ENCODE results near the gene NECTIN1. TPM values are rescaled to one million over a fixed set of nuclear protein-coding genes. Genes with fewer than 3 reads are reported as not detected.

NECTIN1 gene
- total RNA-seq, 6 donors from 2014 or later: 1.4 to 12.6 (median 7.6) TPM

- 88 to 91% methylated on average over 15 to 17 of the region's 17 CpGs for WGBS, 2 donors
- Histone ChIP-seq H3K4me3 (no peak overlapping the region), H3K36me3 (no peaks in the 10 kb centered on the region), H3K27ac (no peak overlapping the region), H3K4me1 (peaks cover 4 to 7% (median 6%) of the 10 kb centered on the region in 4 donors), H3K27me3 (no peaks in the 10 kb centered on the region), H3K9me3 (no peaks in the 10 kb centered on the region)
- no peak for TF ChIP-seq POLR2A (IDR thresholded peaks at IDR 0.05)
- TF ChIP-seq POLR2AphosphoS5 (IDR thresholded peaks at IDR 0.05): no peak
- TF ChIP-seq CTCF (IDR thresholded peaks at IDR 0.05): no peak
- TF ChIP-seq EP300 (IDR thresholded peaks at IDR 0.05): no peak
- DNase-seq (peak in 1 of 2 donors; percentile 32), ATAC-seq (ENCODE audit: low FRiP score in 2 of 2) (no peak)
Measured at GRCh38 chr11:119622454-119623143, 106.4 kb downstream of the NECTIN1 start.

- H3K4me3 ChIP-seq: no peak overlapping the region
- no peak for TF ChIP-seq POLR2AphosphoS5 (IDR thresholded peaks at IDR 0.05)
- TF ChIP-seq POLR2A (IDR thresholded peaks at IDR 0.05): no peak
- no peak for TF ChIP-seq EP300 (IDR thresholded peaks at IDR 0.05)
- no peak for TF ChIP-seq CTCF (IDR thresholded peaks at IDR 0.05)
Measured at GRCh38 chr11:119619665-119620064, 109.3 kb downstream of the NECTIN1 start.

GRCh38 chr11:119618208-119618909, 110.6 kb downstream of the NECTIN1 start:
- TF ChIP-seq POLR2AphosphoS5 (IDR thresholded peaks at IDR 0.05) (peak in 1 of 2 donors; percentile 49), EP300 (IDR thresholded peaks at IDR 0.05) (no peak)
- 39 to 42% methylated on average over 8 of the region's 8 CpGs for WGBS, 2 donors

More at GRCh38 chr11:119619665-119620064, 109.3 kb downstream of the NECTIN1 start:
- no peaks in the 10 kb centered on the region for H3K27me3 ChIP-seq
- 74 to 94% methylated on average over 3 of the region's 3 CpGs for WGBS, 2 donors
- peaks cover 15 to 23% (median 18%) of the 10 kb centered on the region in 4 donors for H3K4me1 ChIP-seq
- DNase-seq (no peak), ATAC-seq (ENCODE audit: low FRiP score in 2 of 2) (no peak)
- no peaks in the 10 kb centered on the region for H3K9me3 ChIP-seq
- no peak overlapping the region for H3K27ac ChIP-seq
- no peaks in the 10 kb centered on the region for H3K36me3 ChIP-seq

GRCh38 chr11:119617340-119617713, 111.7 kb downstream of the NECTIN1 start:
- Histone ChIP-seq H3K27ac (no peak overlapping the region), H3K4me1 (peaks cover 15 to 23% (median 18%) of the 10 kb centered on the region in 4 donors), H3K27me3 (no peaks in the 10 kb centered on the region), H3K4me3 (no peak overlapping the region), H3K36me3 (no peaks in the 10 kb centered on the region), H3K9me3 (no peaks in the 10 kb centered on the region)
- 79 to 81% methylated on average over 13 of the region's 13 CpGs for WGBS, 2 donors
- DNase-seq (peak in 1 of 2 donors; percentile 47), ATAC-seq (ENCODE audit: low FRiP score in 2 of 2) (no peak)
- TF ChIP-seq POLR2AphosphoS5 (IDR thresholded peaks at IDR 0.05) (no peak), POLR2A (IDR thresholded peaks at IDR 0.05) (no peak), EP300 (IDR thresholded peaks at IDR 0.05) (no peak), CTCF (IDR thresholded peaks at IDR 0.05) (no peak)

More at GRCh38 chr11:119618208-119618909, 110.6 kb downstream of the NECTIN1 start:
- Histone ChIP-seq H3K4me3 (no peak overlapping the region), H3K9me3 (no peaks in the 10 kb centered on the region), H3K27me3 (no peaks in the 10 kb centered on the region), H3K27ac (peak overlapping the region in 2 of 4 donors; percentile 1 to 30), H3K4me1 (peaks cover 15 to 23% (median 18%) of the 10 kb centered on the region in 4 donors), H3K36me3 (no peaks in the 10 kb centered on the region)
- DNase-seq (peak in 1 of 2 donors; percentile 63), ATAC-seq (ENCODE audit: low FRiP score in 2 of 2) (peak in 1 of 2 donors; percentile 75)

GRCh38 chr11:119616586-119617339, 112.2 kb downstream of the NECTIN1 start:
- WGBS, 2 donors: 64 to 81% methylated on average over 9 of the region's 9 CpGs
- TF ChIP-seq POLR2A (IDR thresholded peaks at IDR 0.05) (no peak), CTCF (IDR thresholded peaks at IDR 0.05) (no peak), EP300 (IDR thresholded peaks at IDR 0.05) (no peak), POLR2AphosphoS5 (IDR thresholded peaks at IDR 0.05) (no peak)
- Histone ChIP-seq H3K36me3 (no peaks in the 10 kb centered on the region), H3K4me3 (no peak overlapping the region), H3K27ac (peak overlapping the region in 1 of 4 donors; percentile 50), H3K27me3 (no peaks in the 10 kb centered on the region), H3K4me1 (peaks cover 15 to 23% (median 18%) of the 10 kb centered on the region in 4 donors), H3K9me3 (no peaks in the 10 kb centered on the region)
- no peak for ATAC-seq (ENCODE audit: low FRiP score in 2 of 2)
- no peak for DNase-seq

Measured in upper lobe of left lung (tissue), 6 donors.